Activated CD4-positive, alpha-beta T cell treated with anti-CD3 and anti-CD28 coated beads, Interleukin-2, Interleukin-6, amounts not matched to agents 100 ng/mL and 50 ng/mL, durations not matched to agents 16 hours and 8 hours (primary cell): ENCODE measurements around the gene AMPD2.

Experiments used
- DNase-seq: peaks from one replicate; pipeline ENCODE4 v3.0.0-alpha.2; 2020

Gene AMPD2

DNA sequence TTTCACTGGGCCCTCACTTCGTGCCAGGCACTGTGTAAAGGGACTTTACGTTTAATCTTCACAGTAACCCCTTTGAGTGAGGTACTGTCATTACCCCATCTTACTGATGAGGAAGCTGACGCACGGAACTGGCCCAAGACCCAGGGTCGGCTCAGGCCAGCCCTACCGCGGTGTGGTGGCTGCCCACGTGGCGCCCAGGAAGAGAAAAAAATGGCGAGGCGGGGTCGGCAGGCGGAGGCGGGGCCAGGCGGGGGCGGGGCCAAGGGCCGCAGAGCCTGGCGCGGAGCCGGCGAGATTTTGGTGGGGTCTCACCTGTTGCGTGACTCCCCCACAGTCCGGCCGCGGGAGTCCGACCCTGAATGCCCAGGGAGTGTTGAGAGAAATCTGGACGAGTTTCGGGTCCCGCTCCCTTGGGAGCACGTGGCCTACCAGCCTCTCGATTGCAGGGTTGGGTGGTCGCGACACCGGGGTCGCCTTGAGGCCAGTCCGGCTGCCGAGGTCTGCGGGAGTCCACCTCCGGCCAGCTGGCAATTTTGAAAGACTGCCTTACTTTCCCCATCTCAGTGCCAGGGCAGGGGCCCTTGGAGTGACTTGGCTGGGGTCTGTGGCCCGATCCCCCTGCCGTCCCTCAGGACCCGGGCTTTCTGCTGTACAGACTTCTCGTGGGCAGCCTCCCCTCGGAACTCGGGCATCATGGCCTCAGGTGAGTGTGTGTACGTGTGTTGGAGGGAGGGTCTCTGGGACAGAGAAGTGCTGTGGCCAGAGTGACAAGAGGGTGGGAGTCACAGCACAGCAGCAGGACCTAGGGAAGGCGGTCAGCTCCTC is at the start of gene AMPD2, which contains the start of gene GNAT2:
Gene AMPD2, plus strand, starts transcription at position 262 of the 825 bp plus-strand sequence. CDS start 1,339 bp downstream, outside the sequence.
Gene GNAT2, minus strand, starts transcription at position 41 of the 825 bp plus-strand sequence. CDS start 6,746 bp downstream, outside the sequence.
- DNase-seq = peak; percentile 87

DNA sequence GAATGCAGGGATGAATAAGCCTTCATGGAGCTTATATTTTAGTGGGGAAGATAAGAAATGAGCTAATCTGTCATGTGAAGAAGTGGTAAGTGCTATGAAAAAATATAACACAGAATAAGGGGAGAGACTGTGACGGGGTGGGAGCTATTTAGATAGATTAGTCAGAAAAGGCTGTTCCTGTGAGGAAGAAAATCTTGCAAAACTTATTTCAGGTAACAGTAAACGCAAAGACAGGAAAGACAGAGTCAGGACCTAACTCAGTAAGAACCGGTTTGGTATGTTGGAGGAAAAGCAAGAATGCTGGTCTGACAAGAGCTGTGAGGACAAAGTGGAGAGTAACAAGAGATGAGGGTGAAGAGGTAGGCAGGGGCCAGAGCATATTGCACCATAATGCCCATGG is 49.2 kb upstream of the AMPD2 start:
- no peak for DNase-seq

DNA sequence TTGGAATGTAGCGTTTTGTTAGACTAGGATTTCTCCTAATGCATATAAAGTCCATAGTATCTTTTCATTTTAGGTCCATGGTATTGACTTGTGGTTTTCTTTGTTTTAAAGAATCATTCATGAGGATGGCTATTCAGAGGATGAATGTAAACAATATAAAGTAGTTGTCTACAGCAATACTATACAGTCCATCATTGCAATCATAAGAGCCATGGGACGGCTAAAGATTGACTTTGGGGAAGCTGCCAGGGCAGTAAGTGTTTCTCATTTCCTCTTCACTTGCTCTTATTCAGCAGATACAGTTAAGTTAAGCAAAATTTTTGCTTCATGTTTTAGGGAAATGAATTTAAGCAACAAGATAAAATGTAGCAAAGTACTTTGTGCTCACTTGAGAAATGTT is 45.9 kb upstream of the AMPD2 start:
- DNase-seq = no peak

DNA sequence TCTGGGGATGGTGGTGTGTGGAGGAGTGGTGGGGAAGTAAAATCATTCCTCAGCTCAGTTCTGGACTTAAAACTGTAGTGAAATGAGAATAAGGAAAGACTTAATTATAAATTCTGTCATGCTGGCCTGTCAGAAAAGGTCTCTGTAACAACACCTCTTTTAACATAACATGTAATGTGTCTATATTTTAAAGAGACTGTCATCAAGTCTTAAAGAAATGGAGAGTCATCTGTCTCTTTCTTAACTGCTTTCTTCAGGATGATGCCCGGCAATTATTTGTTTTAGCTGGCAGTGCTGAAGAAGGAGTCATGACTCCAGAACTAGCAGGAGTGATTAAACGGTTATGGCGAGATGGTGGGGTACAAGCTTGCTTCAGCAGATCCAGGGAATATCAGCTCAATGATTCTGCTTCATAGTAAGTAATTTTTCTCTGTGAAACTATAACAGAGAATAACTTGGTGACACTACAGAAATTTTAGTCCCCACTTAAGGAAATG is 40.6 kb upstream of the AMPD2 start:
- no peak for DNase-seq

DNA sequence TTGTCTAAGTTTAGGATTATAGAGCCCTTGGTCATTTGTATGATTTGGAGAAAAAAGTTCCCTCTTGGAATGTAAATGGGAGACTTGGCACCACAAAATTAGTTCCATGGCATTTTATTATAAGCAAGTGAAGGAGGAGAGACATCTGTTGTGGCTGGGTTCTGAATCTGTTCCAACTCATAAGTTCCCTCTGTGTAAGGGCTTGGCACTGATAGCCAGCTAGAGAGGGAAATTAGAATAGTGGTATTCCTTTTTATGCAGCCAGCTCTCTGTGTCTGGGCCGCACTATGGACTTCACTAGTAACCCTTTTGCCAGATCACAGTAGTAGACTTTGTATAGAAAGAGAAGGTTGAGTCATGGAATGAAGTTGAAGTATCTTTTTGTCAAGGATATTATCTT is 40.1 kb upstream of the AMPD2 start:
- no peak for DNase-seq

DNA sequence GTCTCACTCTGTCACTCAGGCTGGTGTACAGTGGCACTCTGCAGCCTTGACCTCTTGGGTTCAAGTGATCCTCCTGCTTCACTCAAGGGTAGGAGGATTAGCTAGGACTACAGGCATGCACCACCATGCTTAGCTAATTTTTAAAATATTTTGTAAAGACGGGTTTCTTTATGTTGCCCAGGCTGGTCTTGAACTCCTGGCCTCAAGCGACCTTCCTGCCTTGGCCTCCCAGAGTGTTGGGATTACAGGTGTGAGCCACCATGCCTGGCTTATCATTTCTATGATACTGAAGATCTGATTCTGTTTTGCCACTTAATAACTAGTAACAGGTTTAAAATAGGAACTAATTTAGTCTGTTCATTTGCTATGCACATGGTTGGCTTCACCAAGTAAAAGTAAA is 37.6 kb upstream of the AMPD2 start:
- no peak for DNase-seq

DNA sequence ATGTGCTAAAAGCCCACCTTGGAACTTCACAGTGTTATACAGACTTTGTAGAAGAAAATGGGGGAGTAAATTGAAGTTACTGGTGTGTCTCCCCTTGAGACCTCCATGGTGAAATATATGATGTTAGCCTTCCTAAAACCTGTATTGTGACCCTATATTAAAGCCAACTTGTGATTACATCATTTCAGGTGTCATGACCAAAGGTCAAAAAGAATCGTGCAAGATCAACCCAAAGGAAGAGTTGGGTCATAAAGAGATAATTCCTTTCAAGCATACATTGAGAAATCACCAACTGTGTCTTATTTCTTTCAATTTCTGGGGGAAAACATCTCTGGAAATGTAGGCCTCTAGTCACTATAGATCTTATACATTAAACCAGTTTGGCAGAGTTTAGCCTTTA is 34.9 kb upstream of the AMPD2 start:
- DNase-seq = no peak

DNA sequence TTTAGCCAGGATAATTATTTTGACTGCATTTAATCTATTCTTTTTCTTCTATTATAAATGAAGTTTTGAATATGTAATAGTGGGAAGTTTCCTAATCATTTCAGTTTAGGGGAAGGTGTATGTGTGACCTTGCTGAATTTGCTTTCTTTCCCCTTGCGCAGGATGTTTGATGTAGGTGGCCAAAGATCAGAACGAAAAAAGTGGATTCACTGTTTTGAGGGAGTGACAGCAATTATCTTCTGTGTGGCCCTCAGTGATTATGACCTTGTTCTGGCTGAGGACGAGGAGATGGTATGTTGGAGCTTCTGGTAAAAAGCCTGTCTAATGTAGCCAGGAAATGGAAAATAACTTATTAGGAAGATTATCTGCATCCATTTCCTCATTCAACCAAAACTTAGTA is 33.6 kb upstream of the AMPD2 start:
- DNase-seq = no peak

DNA sequence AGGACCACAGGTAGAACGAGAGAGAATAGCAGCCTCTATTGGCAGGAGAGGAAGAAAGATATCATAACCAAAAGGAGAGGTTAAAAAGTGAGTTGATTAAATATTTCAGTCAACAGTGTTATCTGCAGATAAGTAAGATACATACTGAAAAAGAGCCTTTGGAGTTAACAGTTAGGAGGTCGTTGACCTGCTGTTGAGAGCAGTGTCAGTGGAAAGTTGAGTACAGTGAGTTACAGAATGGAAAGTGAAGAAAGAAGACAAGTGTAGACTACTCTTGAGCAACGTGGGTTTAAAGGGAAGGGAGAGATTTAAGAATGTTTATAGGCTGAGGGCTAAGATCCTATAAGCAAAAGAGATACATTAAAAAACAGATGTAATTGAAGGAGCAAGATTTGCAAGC is 30.5 kb upstream of the AMPD2 start:
- no peak for DNase-seq

DNA sequence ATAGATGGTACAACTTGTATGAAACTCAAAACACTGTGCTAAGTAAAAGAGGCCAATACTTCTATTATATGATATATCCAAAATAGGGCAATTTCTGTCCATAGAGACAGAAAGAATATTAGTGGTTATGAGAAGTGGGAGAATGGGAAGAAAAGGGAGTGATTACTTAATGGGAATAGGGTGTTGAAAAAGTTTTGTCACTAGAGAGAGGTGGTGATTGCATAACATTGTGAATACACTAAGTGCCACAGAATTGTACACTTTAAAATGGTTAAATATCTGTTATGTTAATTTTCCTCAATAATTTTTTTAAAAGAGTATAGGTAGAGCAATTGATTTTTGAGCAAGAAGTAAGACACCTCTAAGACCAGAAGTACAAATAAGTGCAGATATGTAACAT is 30.0 kb upstream of the AMPD2 start:
- DNase-seq = no peak

DNA sequence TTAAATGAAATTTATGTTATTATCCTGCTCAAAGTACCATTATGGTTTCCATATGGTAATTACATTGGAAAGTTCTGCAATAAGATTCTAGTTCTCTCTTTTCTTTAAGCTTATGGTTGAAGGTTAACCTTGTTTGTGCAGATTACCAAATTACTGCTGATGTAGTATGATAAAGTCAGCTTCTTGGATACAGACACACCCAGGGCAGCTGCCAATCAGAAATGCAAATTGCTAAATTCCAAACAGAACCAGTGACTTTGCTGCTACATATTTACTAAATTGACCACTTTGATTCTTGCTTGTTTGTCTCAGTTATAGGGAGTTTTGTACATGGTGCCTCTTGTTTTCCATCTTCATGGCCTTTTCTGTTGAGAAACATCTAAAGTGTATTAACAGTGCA is 26.7 kb upstream of the AMPD2 start:
- DNase-seq = no peak

DNA sequence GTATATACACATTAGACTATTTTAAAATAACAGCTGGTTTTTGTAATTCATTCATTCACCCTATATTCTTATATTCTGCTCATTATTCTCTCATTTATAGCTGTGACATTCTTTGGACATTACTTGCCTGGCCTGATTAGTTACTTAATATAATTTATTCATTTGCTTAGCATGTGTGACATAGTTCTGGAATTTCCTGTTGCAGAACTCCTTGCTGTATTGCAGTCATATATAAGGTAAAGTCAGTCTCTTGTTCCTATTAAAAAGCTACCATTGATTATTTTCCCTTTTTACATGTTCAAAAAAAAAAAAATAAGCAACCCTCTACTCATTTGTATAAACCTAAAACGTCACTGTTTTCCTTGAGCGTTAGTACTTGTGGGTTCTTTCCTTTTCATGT is 24.1 kb upstream of the AMPD2 start:
- no peak for DNase-seq

DNA sequence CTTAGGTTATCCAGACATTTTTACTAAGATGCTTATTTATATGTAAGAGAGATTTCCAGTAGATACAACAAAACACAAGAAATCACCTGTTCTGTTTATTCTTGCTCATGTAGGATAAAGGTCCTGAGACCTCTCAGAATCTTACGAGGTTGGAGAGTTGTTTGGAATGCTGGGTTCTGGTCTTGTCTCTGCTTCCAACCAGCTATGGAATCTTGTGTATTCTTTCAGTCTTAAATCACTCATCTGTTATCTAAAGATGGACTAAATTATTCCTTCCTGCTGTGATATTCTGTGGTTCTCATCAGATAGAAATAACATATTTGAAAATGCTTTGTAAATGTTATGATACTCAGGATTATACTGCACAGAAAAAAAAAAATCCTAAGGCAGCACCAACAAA is 21.5 kb upstream of the AMPD2 start:
- no peak for DNase-seq

DNA sequence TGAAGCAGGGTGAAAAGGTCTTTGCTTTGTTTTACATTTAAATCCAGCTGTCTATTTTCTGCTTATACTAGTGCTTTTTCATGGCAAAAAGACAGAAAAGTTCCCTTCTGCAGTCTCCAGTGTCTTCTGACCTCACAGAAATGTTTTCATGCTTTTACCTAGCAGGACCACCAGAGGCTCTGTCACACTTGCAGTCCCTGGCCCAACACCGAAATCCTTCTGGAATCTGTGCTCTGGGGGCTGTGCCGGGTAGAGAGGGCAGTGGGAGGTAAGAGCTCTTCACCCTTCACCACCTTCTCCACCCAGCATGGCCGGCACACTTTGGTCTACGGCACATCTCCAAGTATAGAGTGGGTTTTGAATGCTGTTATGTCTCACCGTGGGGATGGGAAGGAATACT is 21.0 kb upstream of the AMPD2 start:
- no peak for DNase-seq

DNA sequence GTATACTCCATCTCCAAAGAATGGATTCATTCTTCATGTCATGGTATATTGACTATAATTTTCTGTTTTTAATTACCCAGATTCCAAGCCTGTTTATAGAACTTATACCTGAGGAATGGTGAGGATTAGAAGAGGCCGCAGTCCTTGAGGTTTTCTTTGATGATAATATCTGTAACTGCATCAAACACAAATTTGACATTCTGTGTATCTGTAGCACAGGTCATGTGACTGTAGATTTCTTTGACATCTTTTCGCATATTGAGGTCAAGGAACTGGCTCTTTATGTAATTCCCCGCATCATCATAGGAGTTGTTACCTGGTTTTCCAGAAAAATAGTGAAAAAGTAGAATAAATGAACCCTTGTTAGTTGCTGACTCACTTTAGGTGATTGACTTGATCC is 16.4 kb upstream of the AMPD2 start:
- DNase-seq = no peak

DNA sequence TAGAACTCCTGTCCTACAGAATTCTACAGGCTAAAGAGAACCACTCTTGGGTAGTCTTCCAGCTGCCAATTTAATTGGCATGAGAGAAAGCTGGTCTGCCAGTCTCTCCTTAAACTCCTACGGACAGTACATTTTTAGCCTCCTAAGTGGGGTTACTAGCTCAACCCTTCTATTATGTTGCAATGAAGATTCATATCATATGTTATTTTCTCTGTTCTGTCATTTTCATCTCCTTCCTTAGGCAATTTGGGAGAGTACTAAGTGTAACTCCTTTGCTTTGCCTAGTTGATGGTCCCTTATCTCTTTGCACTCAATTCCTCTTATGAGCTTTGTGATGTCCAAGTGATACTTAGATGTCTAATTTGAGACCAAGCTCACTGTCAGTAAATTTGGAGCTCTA is 14.3 kb upstream of the AMPD2 start:
- DNase-seq = no peak

DNA sequence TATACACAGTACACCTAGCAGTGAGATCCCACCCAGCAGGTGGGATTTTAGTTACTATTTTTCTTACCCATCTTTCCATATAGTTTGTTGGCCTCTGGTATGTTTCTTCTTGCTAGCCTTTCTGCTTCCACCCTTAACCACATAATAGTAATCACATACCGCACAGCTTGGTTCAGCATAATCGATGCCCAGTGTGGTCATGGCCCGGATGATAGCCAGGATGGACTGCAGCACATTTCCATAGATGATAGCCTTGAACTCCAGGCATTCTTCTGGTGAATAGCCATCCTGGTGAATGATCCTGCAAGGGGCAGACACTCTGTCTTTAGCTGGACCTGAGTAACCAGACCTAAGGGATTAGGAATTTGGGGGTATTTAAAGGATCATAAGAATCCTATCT is 9.8 kb upstream of the AMPD2 start:
- DNase-seq = no peak

DNA sequence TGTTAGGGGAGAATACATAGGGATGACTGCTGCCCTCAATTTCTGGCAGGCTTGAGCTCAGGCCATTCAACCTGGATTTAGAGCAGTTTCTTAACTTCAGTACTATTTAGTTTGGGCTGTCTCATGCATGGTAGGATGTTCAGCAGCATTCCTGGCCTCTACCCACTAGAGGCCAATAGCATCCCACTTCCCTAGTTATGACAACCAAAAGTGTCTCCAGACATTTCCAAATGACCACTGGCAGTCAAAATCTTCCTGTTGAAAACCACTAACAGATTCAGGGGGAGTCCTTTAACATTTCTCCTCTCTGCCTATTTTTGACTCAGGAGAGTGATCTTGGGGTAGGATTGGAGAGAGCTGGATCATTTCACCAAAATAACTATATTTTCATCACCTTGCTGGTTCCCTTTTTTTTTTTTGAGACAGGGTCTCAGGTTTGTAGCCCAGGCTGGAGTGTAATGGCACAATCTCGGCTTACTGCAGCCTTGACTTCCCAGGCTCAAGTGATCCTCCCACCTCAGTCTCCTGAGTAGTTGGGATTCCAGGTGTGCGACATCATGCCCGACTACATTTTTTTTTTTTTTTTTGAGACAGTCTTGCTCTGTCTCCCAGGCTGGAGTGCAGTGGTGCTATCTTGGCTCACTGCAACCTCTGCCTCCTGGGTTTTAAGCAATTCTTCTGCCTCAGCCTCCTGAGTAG is 8.9 kb upstream of the AMPD2 start:
- DNase-seq = no peak

DNA sequence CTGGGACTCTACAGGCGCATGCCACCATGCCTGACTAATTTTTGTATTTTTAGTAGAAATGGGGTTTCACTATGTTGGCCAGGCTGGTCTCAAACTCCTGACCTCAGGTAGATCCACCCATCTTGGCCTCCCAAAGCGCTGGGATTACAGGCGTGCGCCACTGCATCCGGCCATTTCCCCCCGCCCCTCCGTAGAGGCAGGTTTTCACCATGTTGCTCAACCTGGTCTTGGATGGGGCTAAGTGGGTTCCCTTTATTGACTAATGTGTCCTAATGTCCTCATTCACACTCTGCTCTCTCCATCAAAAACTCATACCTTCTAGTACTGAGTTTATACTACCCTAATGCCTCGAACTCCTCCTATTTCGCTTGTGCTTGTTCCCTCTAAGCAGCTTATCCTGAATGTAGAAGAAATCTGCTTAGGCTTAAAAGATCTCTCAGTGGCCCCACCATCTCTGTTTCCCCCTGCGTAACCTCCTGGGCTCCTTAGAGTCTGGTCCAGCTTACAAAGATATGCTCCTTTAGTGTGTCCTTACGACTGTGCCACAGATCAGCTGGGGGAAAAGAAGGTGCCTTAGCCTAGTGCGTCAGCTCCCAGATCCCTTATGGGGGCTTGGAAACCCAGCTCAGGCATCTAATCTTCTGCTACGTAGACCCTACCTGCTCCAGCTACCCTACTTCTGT is 8.2 kb upstream of the AMPD2 start:
- DNase-seq = no peak

DNA sequence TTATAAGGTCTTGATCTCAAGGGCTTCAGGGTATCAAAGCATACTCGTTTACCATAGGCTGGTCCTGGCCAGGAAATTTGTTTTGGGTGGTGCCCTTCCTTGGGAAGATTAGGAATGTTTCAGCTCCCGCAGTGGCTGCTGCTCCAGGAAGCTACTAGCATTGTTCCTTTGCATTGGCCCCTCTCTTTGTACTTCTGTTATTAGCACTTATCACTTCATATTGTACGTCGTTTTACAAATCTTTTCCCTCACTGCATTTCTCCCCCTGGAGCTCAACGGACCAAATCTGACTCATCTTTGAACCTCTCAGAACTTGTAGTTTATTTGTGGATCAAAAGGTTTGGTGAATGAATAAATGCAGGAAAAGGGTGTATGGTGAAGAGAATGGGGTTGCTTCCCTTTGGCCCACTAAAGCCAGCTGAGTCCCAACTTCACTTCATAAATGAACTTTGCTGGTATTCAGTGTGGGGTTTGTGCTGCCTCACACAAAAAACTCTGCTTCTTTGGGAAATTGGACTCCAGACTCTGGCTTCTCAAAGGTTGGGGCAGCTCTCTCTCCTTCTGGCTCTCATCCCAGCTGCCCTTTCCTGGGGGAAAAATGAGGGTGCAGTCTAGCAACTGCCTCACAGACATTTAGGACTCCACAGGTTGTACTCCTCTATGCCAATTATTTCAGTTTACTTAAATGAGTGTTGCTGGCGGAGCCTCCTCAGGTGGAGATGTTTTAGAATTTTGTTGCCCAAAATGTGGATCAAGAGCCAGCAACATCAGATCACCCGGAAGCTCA is 6.1 kb upstream of the AMPD2 start:
- DNase-seq = no peak

DNA sequence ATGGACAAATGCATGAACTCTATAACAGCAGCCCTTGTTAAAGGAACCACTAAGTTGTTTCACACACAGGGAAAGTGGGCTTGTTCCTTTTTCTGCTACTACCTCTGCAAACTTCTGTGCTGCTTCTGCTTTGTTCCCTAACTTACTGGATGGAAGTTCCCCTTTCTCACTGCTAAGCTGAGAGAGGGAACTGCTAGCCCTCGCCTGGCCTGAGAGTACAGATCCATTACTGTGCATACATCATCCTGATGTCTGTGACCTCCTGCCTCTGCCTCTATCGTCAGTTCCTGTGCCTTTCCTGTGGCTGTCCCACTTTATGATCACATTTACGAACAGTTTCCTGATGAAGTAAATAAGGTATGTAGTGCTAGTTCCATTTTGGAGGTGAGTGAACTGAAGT is 3.8 kb upstream of the AMPD2 start:
- DNase-seq = no peak

DNA sequence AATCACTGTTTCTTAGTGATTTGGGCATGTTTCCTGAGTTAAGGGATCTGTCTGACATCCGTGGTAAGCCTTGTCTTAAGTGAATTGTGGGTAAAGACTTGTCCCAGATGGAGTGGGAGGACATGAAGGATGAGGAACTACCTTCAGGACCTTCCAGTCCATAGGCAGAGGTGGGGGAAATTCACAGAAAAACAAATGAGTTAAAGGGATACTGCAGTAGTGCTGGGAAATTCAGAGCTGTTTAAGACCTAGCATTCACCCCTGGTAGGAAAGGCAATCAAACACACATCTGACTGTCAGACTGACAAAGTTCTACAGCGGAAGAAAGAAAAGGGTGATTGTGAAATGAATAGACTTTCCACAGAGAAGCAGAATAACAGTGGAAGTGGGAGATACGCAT is 3.2 kb upstream of the AMPD2 start:
- DNase-seq = no peak

DNA sequence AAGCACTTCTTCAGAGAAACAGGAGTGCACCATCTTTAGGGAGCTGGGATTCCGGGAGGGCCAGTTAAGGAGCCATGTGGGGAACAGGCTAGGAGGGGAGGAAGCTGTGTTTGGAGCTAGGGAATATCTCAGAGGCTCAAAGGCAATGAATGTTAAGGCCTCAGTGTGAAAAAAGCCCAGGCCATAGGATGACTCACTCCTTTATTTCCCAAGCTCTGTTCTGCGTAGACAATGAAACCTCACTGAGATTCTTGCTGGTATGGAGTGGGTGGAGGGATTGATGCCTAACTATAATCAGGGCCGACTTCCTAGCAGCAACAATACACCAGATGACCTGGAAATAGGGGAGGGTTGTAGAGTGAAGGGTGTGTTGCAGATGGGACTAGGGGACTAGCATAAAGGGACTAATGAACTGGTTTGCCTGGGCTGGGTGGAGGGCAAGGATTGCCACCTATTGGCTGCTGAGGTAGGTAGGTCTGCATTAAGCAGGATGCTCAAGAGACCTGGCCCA is 2.3 kb upstream of the AMPD2 start:
- DNase-seq = no peak
